ENCODE results near the gene SETDB1. TPM values are rescaled to one million over a fixed set of nuclear protein-coding genes. Genes with fewer than 3 reads are reported as not detected.

The SETDB1 gene
- total RNA-seq, 1 experiment from 2014 or later, result 66.5 TPM

- no peak overlapping the region for H3K27ac ChIP-seq (ENCODE audit: low read depth, low read length, poor library complexity, severe bottlenecking)
- CTCF ChIA-PET, result no interaction called here
- no peak overlapping the region for H3K4me3 ChIP-seq (ENCODE audit: low read depth, low read length, poor library complexity, severe bottlenecking)
- no peaks in the 10 kb centered on the region for H3K9me3 ChIP-seq (ENCODE audit: low read depth, low read length, poor library complexity, severe bottlenecking)
- intact Hi-C loops (cut with micrococcal nuclease; ENCODE audit: unreplicated experiment), result no loop called here
- H3K36me3 ChIP-seq (ENCODE audit: insufficient read depth, low read length, poor library complexity, severe bottlenecking), result no peaks in the 10 kb centered on the region
- no peaks in the 10 kb centered on the region for H3K27me3 ChIP-seq (replicated peaks; ENCODE audit: insufficient read depth, low read depth, low read length, poor library complexity)
- peaks cover 5% of the 10 kb centered on the region for H3K4me1 ChIP-seq (ENCODE audit: insufficient read depth, low read length, poor library complexity, severe bottlenecking)
- DNase-seq (ENCODE audit: low spot score), result no peak
- POLR2A ChIA-PET (ENCODE audit: low non-redundant PET), result no interaction called here
- BruUV-seq (replicated peaks), result no TSS peak
- TF ChIP-seq EZH2 (IDR thresholded peaks at IDR 0.05; ENCODE audit: borderline replicate concordance, low read depth, low read length, poor library complexity, severe bottlenecking) (no peak), CTCF (conservative IDR thresholded peaks at IDR 0.05; ENCODE audit: low read depth, low read length) (no peak)
Measured at GRCh38 chr1:150985179-150985825, 59.1 kb downstream of the SETDB1 start.

- H3K27ac ChIP-seq (ENCODE audit: low read depth, low read length, poor library complexity, severe bottlenecking), result no peak overlapping the region
- ChIA-PET CTCF (no interaction called here), POLR2A (ENCODE audit: low non-redundant PET) (no interaction called here)
- H3K9me3 ChIP-seq (ENCODE audit: low read depth, low read length, poor library complexity, severe bottlenecking), result no peaks in the 10 kb centered on the region
- TF ChIP-seq EZH2 (IDR thresholded peaks at IDR 0.05; ENCODE audit: borderline replicate concordance, low read depth, low read length, poor library complexity, severe bottlenecking) (no peak), CTCF (conservative IDR thresholded peaks at IDR 0.05; ENCODE audit: low read depth, low read length) (no peak)
- BruUV-seq (replicated peaks), result no TSS peak
- no peaks in the 10 kb centered on the region for H3K4me1 ChIP-seq (ENCODE audit: insufficient read depth, low read length, poor library complexity, severe bottlenecking)
- DNase-seq (ENCODE audit: low spot score), result no peak
- no peaks in the 10 kb centered on the region for H3K36me3 ChIP-seq (ENCODE audit: insufficient read depth, low read length, poor library complexity, severe bottlenecking)
- intact Hi-C loops (cut with micrococcal nuclease; ENCODE audit: unreplicated experiment), result no loop called here
- no peak overlapping the region for H3K4me3 ChIP-seq (ENCODE audit: low read depth, low read length, poor library complexity, severe bottlenecking)
- no peaks in the 10 kb centered on the region for H3K27me3 ChIP-seq (replicated peaks; ENCODE audit: insufficient read depth, low read depth, low read length, poor library complexity)
Measured at GRCh38 chr1:150987924-150988323, 61.8 kb downstream of the SETDB1 start.

- Histone ChIP-seq H3K27ac (ENCODE audit: low read depth, low read length, poor library complexity, severe bottlenecking) (no peak overlapping the region), H3K4me1 (ENCODE audit: insufficient read depth, low read length, poor library complexity, severe bottlenecking) (no peaks in the 10 kb centered on the region), H3K36me3 (ENCODE audit: insufficient read depth, low read length, poor library complexity, severe bottlenecking) (peaks cover 2% of the 10 kb centered on the region), H3K9me3 (ENCODE audit: low read depth, low read length, poor library complexity, severe bottlenecking) (no peaks in the 10 kb centered on the region), H3K4me3 (ENCODE audit: low read depth, low read length, poor library complexity, severe bottlenecking) (no peak overlapping the region), H3K27me3 (replicated peaks; ENCODE audit: insufficient read depth, low read depth, low read length, poor library complexity) (no peaks in the 10 kb centered on the region)
- no peak for DNase-seq (ENCODE audit: low spot score)
- TF ChIP-seq EZH2 (IDR thresholded peaks at IDR 0.05; ENCODE audit: borderline replicate concordance, low read depth, low read length, poor library complexity, severe bottlenecking) (no peak), CTCF (conservative IDR thresholded peaks at IDR 0.05; ENCODE audit: low read depth, low read length) (no peak)
- BruUV-seq (replicated peaks), result no TSS peak
- ChIA-PET POLR2A (ENCODE audit: low non-redundant PET) (no interaction called here), CTCF (no interaction called here)
- intact Hi-C loops (cut with micrococcal nuclease; ENCODE audit: unreplicated experiment), result loop anchor here (10.0 kb wide), 1 partner anchor 518 kb away; no protein-coding TSS in a partner anchor
Measured at GRCh38 chr1:150992626-150993025, 66.5 kb downstream of the SETDB1 start.

Measured in A673 (cell line).